ENCODE results near the gene HECW1.
A peak's percentile ranks its signal among the peaks of the same experiment; 100 is the strongest.

Gene HECW1

GRCh38 chr7:43296306-43296705 lies 183.9 kb downstream of the HECW1 start:
- no peak for FAIRE-seq
- TF ChIP-seq POLR2A (IDR thresholded peaks at IDR 0.05; ENCODE audit: low read depth, low read length), result no peak
- DNase-seq (ENCODE audit: insufficient read length, low spot score), result no peak

GRCh38 chr7:43298617-43299016 lies 186.2 kb downstream of the HECW1 start:
- no peak for TF ChIP-seq POLR2A (IDR thresholded peaks at IDR 0.05; ENCODE audit: low read depth, low read length)
- FAIRE-seq (no peak), DNase-seq (ENCODE audit: insufficient read length, low spot score) (no peak)

- no peak for TF ChIP-seq POLR2A (IDR thresholded peaks at IDR 0.05; ENCODE audit: low read depth, low read length)
- FAIRE-seq (no peak), DNase-seq (ENCODE audit: insufficient read length, low spot score) (no peak)
Observed at GRCh38 chr7:43300121-43300520, 187.7 kb downstream of the HECW1 start.

- TF ChIP-seq POLR2A (IDR thresholded peaks at IDR 0.05; ENCODE audit: low read depth, low read length), result peak; percentile 24; the same call in 1 of the 2 replicates
- peak; percentile 97 for FAIRE-seq
- DNase-seq (ENCODE audit: insufficient read length, low spot score), result peak; percentile 99
Observed at GRCh38 chr7:43302211-43302711, 189.8 kb downstream of the HECW1 start.

GRCh38 chr7:43302773-43303460 lies 190.5 kb downstream of the HECW1 start:
- FAIRE-seq (no peak), DNase-seq (ENCODE audit: insufficient read length, low spot score) (no peak)
- TF ChIP-seq POLR2A (IDR thresholded peaks at IDR 0.05; ENCODE audit: low read depth, low read length), result no peak

- TF ChIP-seq POLR2A (IDR thresholded peaks at IDR 0.05; ENCODE audit: low read depth, low read length), result no peak
- FAIRE-seq (no peak), DNase-seq (ENCODE audit: insufficient read length, low spot score) (no peak)
Observed at GRCh38 chr7:43303740-43304241, 191.3 kb downstream of the HECW1 start.

- no peak for DNase-seq (ENCODE audit: insufficient read length, low spot score)
- TF ChIP-seq POLR2A (IDR thresholded peaks at IDR 0.05; ENCODE audit: low read depth, low read length), result no peak
- FAIRE-seq, result no peak
Observed at GRCh38 chr7:43306404-43306803, 194.0 kb downstream of the HECW1 start.

- FAIRE-seq (no peak), DNase-seq (ENCODE audit: insufficient read length, low spot score) (no peak)
- TF ChIP-seq POLR2A (IDR thresholded peaks at IDR 0.05; ENCODE audit: low read depth, low read length), result no peak
Observed at GRCh38 chr7:43307522-43307921, 195.1 kb downstream of the HECW1 start.

- DNase-seq (ENCODE audit: insufficient read length, low spot score) (no peak), FAIRE-seq (no peak)
- no peak for TF ChIP-seq POLR2A (IDR thresholded peaks at IDR 0.05; ENCODE audit: low read depth, low read length)
Observed at GRCh38 chr7:43308913-43309705, 196.7 kb downstream of the HECW1 start.

- DNase-seq (ENCODE audit: insufficient read length, low spot score) (no peak), FAIRE-seq (no peak)
- no peak for TF ChIP-seq POLR2A (IDR thresholded peaks at IDR 0.05; ENCODE audit: low read depth, low read length)
Observed at GRCh38 chr7:43309706-43310022, 197.2 kb downstream of the HECW1 start.

- DNase-seq (ENCODE audit: insufficient read length, low spot score), result no peak
- TF ChIP-seq POLR2A (IDR thresholded peaks at IDR 0.05; ENCODE audit: low read depth, low read length), result no peak
- no peak for FAIRE-seq
Observed at GRCh38 chr7:43311052-43311451, 198.6 kb downstream of the HECW1 start.

GRCh38 chr7:43311694-43312093 lies 199.2 kb downstream of the HECW1 start:
- FAIRE-seq (no peak), DNase-seq (ENCODE audit: insufficient read length, low spot score) (no peak)
- TF ChIP-seq POLR2A (IDR thresholded peaks at IDR 0.05; ENCODE audit: low read depth, low read length), result no peak

GRCh38 chr7:43313628-43314378 lies 201.4 kb downstream of the HECW1 start:
- TF ChIP-seq POLR2A (IDR thresholded peaks at IDR 0.05; ENCODE audit: low read depth, low read length), result no peak
- no peak for DNase-seq (ENCODE audit: insufficient read length, low spot score)
- no peak for FAIRE-seq

Data from H54 (cell line).